GM18511 (cell line): ENCODE results near the gene POLD4.

Source experiments
- ATAC-seq: cut with Tn5 transposase; IDR thresholded peaks from one replicate; pipeline ENCODE4 v1.9.1; 2021; ENCODE audit warnings: mild to moderate bottlenecking, moderate library complexity; ENCODE audit not compliant: unreplicated experiment

POLD4 gene

GRCh38 chr11:67303132-67303834 is 50.1 kb downstream of the POLD4 start, which contains the start of gene SSH3:
TSS of gene SSH3 (plus strand) at chr11:67303530. CDS start at chr11:67303626, 96 bp downstream.
- no peak for ATAC-seq

- no peak for ATAC-seq
Measured at GRCh38 chr11:67302571-67303131, 50.7 kb downstream of the POLD4 start.

GRCh38 chr11:67301951-67302516 is 51.3 kb downstream of the POLD4 start:
- no peak for ATAC-seq

- ATAC-seq, result no peak
Measured at GRCh38 chr11:67301313-67301921, 51.9 kb downstream of the POLD4 start.
